HL-60 (cell line): Measurements from ENCODE around the gene FOXI1.

Experiments used
- POLR2AphosphoS5 ChIP-seq: IDR thresholded peaks from 2 replicates; pipeline ENCODE4 v1.6.1; 2012; ENCODE audit warnings: low read depth
- TF ChIP-seq, protein P1 (sequence below): IDR thresholded peaks from one replicate; pipeline ENCODE4 v1.5.1; 2011; ENCODE audit warnings: low read length, control low read depth, inconsistent platforms; ENCODE audit not compliant: insufficient read depth

DNA sequence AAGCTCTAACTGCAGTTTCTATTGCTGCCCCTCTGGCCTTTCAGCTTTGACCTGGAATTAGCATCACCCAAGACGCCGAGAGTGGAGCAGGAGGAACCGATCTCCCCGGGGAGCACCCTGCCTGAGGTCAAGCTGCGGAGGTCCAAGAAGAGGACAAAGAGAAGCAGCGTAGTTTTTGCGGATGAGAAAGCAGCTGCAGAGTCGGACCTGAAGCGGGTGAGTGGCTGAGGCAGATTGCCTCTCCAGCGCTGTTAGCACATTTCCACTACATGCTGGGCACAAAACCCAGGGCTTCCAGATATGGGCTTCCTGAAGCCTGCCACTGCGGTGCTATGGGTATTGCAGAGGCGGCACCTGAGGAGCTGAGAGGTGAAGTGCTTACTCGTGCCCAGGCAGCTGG, 26.8 kb upstream of the FOXI1 start:
- TF ChIP-seq, protein P1, sequence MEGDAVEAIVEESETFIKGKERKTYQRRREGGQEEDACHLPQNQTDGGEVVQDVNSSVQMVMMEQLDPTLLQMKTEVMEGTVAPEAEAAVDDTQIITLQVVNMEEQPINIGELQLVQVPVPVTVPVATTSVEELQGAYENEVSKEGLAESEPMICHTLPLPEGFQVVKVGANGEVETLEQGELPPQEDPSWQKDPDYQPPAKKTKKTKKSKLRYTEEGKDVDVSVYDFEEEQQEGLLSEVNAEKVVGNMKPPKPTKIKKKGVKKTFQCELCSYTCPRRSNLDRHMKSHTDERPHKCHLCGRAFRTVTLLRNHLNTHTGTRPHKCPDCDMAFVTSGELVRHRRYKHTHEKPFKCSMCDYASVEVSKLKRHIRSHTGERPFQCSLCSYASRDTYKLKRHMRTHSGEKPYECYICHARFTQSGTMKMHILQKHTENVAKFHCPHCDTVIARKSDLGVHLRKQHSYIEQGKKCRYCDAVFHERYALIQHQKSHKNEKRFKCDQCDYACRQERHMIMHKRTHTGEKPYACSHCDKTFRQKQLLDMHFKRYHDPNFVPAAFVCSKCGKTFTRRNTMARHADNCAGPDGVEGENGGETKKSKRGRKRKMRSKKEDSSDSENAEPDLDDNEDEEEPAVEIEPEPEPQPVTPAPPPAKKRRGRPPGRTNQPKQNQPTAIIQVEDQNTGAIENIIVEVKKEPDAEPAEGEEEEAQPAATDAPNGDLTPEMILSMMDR: no peak
- no peak for TF ChIP-seq POLR2AphosphoS5
